CD4-positive, alpha-beta T cell treated with Interleukin-6 at 100 ng/mL for 8 hours (primary cell): ENCODE data around the gene COIL.
A peak's percentile ranks its signal among the peaks of the same experiment; 100 is the strongest.
"Not testable (repeated sequence)": the region's sequence is repeated elsewhere in the genome, so short reads cannot be mapped to it uniquely, and the experiment has no call there.

ENCODE experiments used
- DNase-seq: peaks from one replicate; pipeline ENCODE4 v3.0.0-alpha.2; 2020; ENCODE audit warnings: mixed read lengths, low spot score

The COIL gene

DNA sequence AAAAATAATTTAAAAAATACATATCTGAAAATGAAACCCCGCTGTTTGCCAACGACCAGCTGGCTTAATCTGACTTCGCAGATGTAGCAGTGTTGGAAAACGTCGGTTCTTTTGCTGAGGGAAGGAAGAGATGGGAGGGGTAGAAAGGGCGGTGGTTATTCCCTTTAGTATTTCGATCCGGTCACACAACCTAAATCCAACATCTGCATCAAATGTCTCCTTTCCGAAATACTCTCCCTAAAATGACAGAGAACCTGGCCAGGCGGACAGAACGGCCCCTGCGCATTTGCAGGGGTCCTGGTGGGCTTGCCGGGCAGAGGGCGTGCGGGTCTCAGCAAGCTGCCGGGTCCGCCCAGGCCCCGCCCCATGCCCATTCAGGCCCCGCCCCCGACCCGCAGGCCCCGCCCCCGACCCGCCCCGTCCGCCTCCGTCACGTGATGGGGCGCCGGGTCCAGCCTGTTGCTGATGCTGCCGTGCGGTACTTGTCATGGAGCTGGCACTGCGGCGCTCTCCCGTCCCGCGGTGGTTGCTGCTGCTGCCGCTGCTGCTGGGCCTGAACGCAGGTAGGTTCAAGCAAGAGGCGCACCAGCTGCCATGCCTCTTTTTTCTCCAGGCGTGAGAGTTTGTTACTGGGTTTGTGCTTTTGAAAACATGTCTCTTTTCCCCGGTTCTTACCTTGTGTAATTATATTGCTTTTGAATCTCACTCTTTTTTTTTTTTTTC, 17.0 kb upstream of the COIL start, which contains the start of gene SCPEP1:
TSS of gene SCPEP1 (plus strand) at position 459 of the 723 bp plus-strand sequence. CDS start at position 488, 29 bp downstream.
- peak; percentile 84 for DNase-seq

- no peak for DNase-seq
Measured at GRCh38 chr17:56976941-56977608, 16.2 kb upstream of the COIL start.

DNA sequence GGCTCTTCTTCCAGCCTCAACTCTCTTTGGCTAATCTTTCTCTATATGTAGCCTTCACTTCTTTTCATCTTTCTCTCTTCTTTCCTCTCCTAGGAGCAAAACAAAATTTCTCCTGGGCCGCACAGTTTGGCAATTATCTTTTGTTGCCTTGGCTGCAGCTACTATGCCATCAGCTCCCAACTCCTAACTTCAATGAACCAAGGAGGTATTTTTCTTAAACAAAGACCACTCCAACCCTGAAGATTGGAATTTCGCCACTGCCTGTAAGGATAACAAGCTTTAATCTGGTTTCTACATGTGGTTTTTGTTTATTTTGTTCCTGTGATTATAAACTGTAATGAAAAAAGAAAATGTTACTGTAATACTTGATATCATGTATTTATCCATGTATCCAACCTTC, 14.8 kb upstream of the COIL start:
- DNase-seq, result no peak

DNA sequence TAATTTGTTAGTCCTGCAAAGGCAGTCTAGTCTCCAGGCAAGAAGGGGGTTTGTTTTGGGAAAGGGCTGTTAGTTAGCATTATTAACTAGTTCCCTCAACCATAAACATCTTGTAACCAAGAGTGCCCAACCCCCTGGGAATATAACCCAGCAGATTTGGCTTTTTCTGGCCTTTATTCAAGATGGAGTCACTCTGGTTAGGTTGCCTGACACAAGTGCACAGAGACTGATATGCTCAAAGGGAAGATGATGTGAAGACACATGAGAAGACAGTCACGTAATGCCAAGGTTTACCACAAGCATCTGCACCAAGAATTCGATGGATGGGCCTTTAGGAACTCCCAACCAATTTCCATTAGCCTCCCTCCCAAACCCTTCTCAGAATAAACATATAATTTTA, 13.2 kb upstream of the COIL start:
- DNase-seq, result no peak

DNA sequence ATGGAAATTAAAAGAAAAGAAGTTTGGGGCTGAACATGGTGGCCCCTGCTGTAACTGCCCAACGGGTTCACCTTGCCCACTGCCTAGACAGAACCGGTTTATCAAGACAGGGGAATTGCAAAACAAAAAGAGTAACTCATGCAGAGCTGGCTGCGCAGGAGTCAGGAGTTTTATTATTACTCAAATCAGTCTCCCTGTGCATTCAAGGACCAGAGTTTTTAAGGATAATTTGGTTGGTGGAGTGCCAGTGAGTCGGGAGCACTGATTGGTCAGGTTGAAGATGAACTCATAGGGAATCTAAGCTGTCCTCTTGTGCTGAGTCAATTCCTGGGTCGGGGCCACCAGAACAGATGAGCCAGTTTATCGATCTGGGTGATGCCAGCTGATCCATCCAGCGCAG, 12.7 kb upstream of the COIL start:
- DNase-seq, result no peak

GRCh38 chr17:56972111-56972730, 11.4 kb upstream of the COIL start:
- DNase-seq, result no peak

DNA sequence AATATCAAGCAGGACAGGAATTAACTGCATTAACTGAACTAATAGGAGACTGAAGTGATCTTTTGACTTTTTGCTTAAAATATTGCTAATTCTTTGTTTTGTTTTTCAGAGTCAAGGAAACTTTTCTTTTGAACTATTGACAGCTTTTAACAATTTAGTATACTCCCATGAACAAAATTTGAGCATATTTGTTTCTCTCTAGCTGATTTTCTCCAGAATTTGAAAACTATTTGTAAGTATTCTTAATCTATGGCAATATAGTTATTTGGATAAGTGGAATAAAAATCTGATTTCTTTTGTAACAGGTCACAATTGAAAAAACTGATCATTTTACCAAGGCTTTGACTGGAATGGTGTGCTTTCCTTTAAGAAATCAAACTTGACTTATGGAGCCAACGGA, 10.1 kb upstream of the COIL start:
- no peak for DNase-seq

- DNase-seq, result no peak
Measured at GRCh38 chr17:56966338-56966737, 5.5 kb upstream of the COIL start.

DNA sequence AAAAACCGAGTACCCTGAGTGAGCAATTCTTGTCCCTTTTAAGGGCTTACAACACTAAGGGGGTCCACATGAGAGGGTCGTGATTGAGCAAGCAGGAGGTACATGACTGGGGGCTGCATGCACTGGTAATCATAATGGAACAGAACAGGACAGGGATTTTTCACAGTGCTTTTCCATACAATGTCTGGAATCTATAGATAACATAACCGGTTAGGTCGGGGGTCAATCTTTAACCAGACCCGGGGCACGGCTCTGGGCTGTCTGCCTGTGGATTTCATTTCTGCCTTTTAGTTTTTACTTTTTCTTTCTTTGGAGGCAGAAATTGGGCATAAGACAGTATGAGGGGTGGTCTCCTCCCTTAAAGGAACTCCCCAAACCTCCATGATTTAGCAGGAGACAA, 4.8 kb upstream of the COIL start:
- DNase-seq, result not testable (repeated sequence)

GRCh38 chr17:56965241-56965640, 4.4 kb upstream of the COIL start:
- DNase-seq, result not testable (repeated sequence)

DNA sequence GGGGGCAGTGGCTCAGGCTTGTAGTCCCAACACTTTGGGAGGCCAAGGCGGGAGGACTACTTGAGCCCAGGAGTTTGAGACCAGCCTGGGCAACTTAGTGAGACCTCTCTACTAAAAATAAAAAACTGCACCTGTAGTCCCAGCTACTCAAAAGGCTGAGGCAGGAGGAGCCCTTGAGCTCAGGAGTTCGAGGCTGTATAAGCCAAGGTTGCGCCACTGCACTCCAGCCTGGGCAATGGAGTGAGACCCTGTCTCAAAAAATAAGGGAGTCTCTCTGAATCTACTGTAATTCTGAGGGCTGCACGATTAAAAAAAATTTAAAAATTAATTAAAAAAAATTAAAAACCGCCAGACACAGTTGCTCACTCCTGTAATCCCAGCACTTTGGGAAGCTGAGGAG, 3.9 kb downstream of the COIL start:
- no peak for DNase-seq

GRCh38 chr17:56949595-56949994, 11.3 kb downstream of the COIL start:
- no peak for DNase-seq

- DNase-seq, result no peak
Measured at GRCh38 chr17:56948491-56948890, 12.4 kb downstream of the COIL start.

DNA sequence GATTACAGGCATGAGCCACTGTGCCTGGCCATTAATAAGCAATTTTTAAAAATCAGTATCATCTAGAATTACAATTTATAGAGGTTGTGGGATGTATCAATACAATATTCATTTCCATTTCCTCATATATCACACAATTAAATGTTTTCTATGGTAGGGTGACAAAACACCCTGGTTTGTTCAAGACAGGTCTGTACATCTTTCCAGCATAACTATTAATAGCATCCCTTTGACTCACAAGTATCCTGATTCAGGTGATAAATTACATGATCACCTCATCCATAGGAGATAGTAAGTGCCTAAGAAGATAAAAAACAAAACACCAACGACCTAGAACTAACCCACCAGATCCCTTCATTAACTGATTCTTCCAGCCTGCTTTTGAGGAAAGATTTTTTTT, 13.1 kb downstream of the COIL start:
- no peak for DNase-seq

GRCh38 chr17:56945938-56946505, 14.8 kb downstream of the COIL start:
- no peak for DNase-seq

- no peak for DNase-seq
Measured at GRCh38 chr17:56943505-56944125, 17.2 kb downstream of the COIL start.

DNA sequence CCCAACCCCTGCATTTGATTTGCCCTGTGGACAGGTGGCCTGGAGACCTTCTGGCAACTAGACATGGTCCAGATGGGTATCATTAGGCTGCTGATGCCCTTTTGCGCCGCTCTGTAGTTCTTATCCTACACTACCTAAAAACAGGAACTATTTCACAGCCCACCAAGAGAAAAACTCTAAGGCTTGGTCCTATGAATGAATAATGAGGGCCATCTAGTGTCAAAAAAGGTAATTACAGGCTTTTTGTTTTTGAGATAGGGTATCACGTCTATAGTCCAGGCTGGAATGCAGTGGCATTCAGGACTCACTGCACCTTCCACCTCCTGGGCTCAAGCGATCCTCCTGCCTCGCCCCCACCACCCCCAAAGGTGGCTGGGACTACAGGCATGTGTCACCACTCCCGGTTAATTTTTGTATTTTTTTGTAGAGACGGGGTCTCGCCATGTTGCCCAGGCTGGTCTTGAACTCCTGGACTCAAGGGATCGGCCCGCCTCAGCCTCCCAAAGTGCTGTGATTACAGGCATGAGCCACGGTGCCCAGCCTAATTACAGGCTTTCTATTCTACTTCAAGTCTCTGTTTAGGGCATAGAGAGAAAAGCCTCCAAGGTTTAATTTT, 20.9 kb downstream of the COIL start:
- DNase-seq, result peak; percentile 48

- not testable (repeated sequence) for DNase-seq
Measured at GRCh38 chr17:56938206-56938605, 22.6 kb downstream of the COIL start.

DNA sequence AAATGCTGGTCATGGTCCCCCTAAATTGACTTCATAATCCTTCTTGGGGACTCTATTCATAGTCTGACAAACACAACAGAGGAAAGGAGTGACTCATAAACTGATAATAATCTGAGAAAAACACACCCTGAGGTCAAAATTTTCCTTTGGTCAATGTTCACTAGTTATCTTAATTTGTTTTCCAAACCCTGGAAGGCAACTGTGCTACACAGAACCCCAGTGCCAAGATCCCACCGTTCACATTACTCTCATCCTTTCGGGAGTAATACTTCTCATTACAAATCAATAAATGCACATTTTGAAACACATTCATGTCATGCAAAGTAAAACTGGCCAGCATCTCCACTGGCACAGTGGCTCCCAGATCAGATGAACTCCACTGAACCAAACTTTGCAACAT, 23.2 kb downstream of the COIL start:
- no peak for DNase-seq

GRCh38 chr17:56936697-56937322, 24.0 kb downstream of the COIL start:
- no peak for DNase-seq

- no peak for DNase-seq
Measured at GRCh38 chr17:56935461-56935860, 25.4 kb downstream of the COIL start.

GRCh38 chr17:56934280-56934679, 26.6 kb downstream of the COIL start:
- no peak for DNase-seq
